IPS-NIHi7 (cell line): ENCODE results near the gene SUSD6.

ENCODE experiments used
- DNase-seq: peaks from one replicate; pipeline ENCODE4 v3.0.0; 2012; ENCODE audit warnings: mixed read lengths; ENCODE audit errors: extremely low spot score

The SUSD6 gene

GRCh38 chr14:69760810-69761209 lies 149.4 kb downstream of the SUSD6 start:
- DNase-seq = no peak

GRCh38 chr14:69763761-69764510 lies 152.5 kb downstream of the SUSD6 start:
- no peak for DNase-seq
